Tibial nerve (tissue), 4 donors: ENCODE data around the gene C3orf33. TPM values are rescaled to one million over a fixed set of nuclear protein-coding genes. Genes with fewer than 3 reads are reported as not detected.

Experiments
- DNase-seq, 2 donors: peaks; one replicate each; pipeline ENCODE4 v3.0.0-alpha.2; 2019; ENCODE audit warnings: low spot score in 2 of 2
- H3K27ac ChIP-seq, 4 donors: fragments of 200-600 bp; sonication (generic) in 3 of 4; one replicate each; pipeline ENCODE4 v1.5.1; 2017 to 2019; ENCODE audit warnings: mild to moderate bottlenecking in 1 of 4
- H3K27me3 ChIP-seq, 2 donors: fragments of 200-600 bp; sonication (generic) in 1 of 2; one replicate each; pipeline versions ENCODE4 v1.5.1 to v1.6.0; 2017 to 2019
- H3K36me3 ChIP-seq, 3 donors: fragments of 200-600 bp; sonication (generic); one replicate each; pipeline ENCODE4 v1.5.1; 2018 to 2019
- H3K4me1 ChIP-seq, 4 donors: fragments of 200-600 bp; sonication (generic) in 3 of 4; one replicate each; pipeline ENCODE4 v1.5.1; 2017 to 2019
- H3K4me3 ChIP-seq, 4 donors: fragments of 200-600 bp; sonication (generic) in 3 of 4; one replicate each; pipeline ENCODE4 v1.5.1; 2017 to 2019; ENCODE audit warnings: mild to moderate bottlenecking in 1 of 4, moderate library complexity in 1 of 4
- H3K9me3 ChIP-seq, 4 donors: fragments of 200-600 bp; sonication (generic) in 3 of 4; one replicate each; pipeline ENCODE4 v1.5.1; 2017 to 2019
- CTCF ChIP-seq, 5 experiments: fragments of 200-600 bp in 3 of 5; fragments of 450-650 bp in 2 of 5; sonication (generic) in 3 of 5; IDR thresholded peaks; one replicate each; pipeline ENCODE4 v1.5.1; 2016 to 2019; ENCODE audit warnings: antibody characterized with exemption in 5 of 5, mild to moderate bottlenecking in 3 of 5, moderate library complexity in 2 of 5
- EP300 ChIP-seq, 2 donors: sonication (generic); formaldehyde crosslinking; IDR thresholded peaks; one replicate each; pipeline ENCODE4 v1.6.1; 2017; ENCODE audit warnings: antibody characterized with exemption in 2 of 2, mild to moderate bottlenecking in 1 of 2
- POLR2A ChIP-seq, 2 donors: fragments of 450-650 bp; IDR thresholded peaks; one replicate each; pipeline ENCODE4 v1.6.1; 2017; ENCODE audit warnings: antibody characterized with exemption in 2 of 2, mild to moderate bottlenecking in 2 of 2, moderate library complexity in 2 of 2
- WGBS, 2 donors: methylation state at CpG; one replicate each; pipeline ENCODE4 v1.1.5; 2018; 5-methylcytosine and 5-hydroxymethylcytosine counted together
- total RNA-seq, 4 donors: library from RNA; depleted of rRNA; stranded (reverse); fragments of >200 nt; gene quantifications; one replicate each; pipeline ENCODE4 v1.1.0, GENCODE V29; 2016

The C3orf33 gene
- total RNA-seq, 4 donors from 2014 or later, result 1.4 to 5.9 (median 3.4) TPM

GRCh38 chr3:155792532-155792931 lies 13.5 kb downstream of the C3orf33 start:
- DNase-seq, result no peak
- no peak for TF ChIP-seq POLR2A (IDR thresholded peaks at IDR 0.05)
- TF ChIP-seq CTCF (IDR thresholded peaks at IDR 0.05), result no peak
- no peak for TF ChIP-seq EP300 (IDR thresholded peaks at IDR 0.05)
- peaks cover 0 to 15% (median 0%) of the 10 kb centered on the region in 4 donors for H3K9me3 ChIP-seq
- H3K4me1 ChIP-seq, result no peaks in the 10 kb centered on the region
- no peak overlapping the region for H3K4me3 ChIP-seq
- no peaks in the 10 kb centered on the region for H3K27me3 ChIP-seq
- no peak overlapping the region for H3K27ac ChIP-seq
- H3K36me3 ChIP-seq, result peaks cover 0 to 69% (median 0%) of the 10 kb centered on the region in 3 donors
- WGBS, 2 donors, result 96 to 100% methylated on average over 1 of the region's 1 CpG

- TF ChIP-seq CTCF (IDR thresholded peaks at IDR 0.05), result no peak
- TF ChIP-seq POLR2A (IDR thresholded peaks at IDR 0.05), result no peak
- TF ChIP-seq EP300 (IDR thresholded peaks at IDR 0.05), result no peak
- Histone ChIP-seq H3K9me3 (peaks cover 0 to 9% (median 0%) of the 10 kb centered on the region in 4 donors), H3K4me1 (no peaks in the 10 kb centered on the region), H3K4me3 (no peak overlapping the region), H3K27ac (no peak overlapping the region), H3K27me3 (no peaks in the 10 kb centered on the region), H3K36me3 (peaks cover 0 to 57% (median 0%) of the 10 kb centered on the region in 3 donors)
- 96 to 97% methylated on average over 2 of the region's 2 CpGs for WGBS, 2 donors
- DNase-seq, result no peak
These were observed 14.9 kb downstream of the C3orf33 start for GRCh38 chr3:155791190-155791589.

GRCh38 chr3:155790272-155790925 lies 15.7 kb downstream of the C3orf33 start:
- no peak for DNase-seq
- Histone ChIP-seq H3K9me3 (peaks cover 0 to 9% (median 0%) of the 10 kb centered on the region in 4 donors), H3K4me3 (no peak overlapping the region), H3K36me3 (peaks cover 0 to 49% (median 0%) of the 10 kb centered on the region in 3 donors), H3K27me3 (no peaks in the 10 kb centered on the region), H3K4me1 (no peaks in the 10 kb centered on the region), H3K27ac (no peak overlapping the region)
- TF ChIP-seq EP300 (IDR thresholded peaks at IDR 0.05) (no peak), CTCF (IDR thresholded peaks at IDR 0.05) (no peak), POLR2A (IDR thresholded peaks at IDR 0.05) (no peak)
- WGBS, 2 donors, result 73 to 80% methylated on average over 4 of the region's 4 CpGs

- TF ChIP-seq CTCF (IDR thresholded peaks at IDR 0.05), result no peak
- no peak for TF ChIP-seq EP300 (IDR thresholded peaks at IDR 0.05)
- TF ChIP-seq POLR2A (IDR thresholded peaks at IDR 0.05), result no peak
- Histone ChIP-seq H3K27me3 (no peaks in the 10 kb centered on the region), H3K4me3 (no peak overlapping the region), H3K4me1 (no peaks in the 10 kb centered on the region), H3K27ac (no peak overlapping the region), H3K9me3 (peaks cover 0 to 21% (median 3%) of the 10 kb centered on the region in 4 donors), H3K36me3 (peaks cover 0 to 43% (median 0%) of the 10 kb centered on the region in 3 donors)
- no peak for DNase-seq
These were observed 20.3 kb downstream of the C3orf33 start for GRCh38 chr3:155785662-155786295.

- TF ChIP-seq EP300 (IDR thresholded peaks at IDR 0.05), result no peak
- TF ChIP-seq POLR2A (IDR thresholded peaks at IDR 0.05), result no peak
- no peak for TF ChIP-seq CTCF (IDR thresholded peaks at IDR 0.05)
- Histone ChIP-seq H3K36me3 (peaks cover 0 to 51% (median 0%) of the 10 kb centered on the region in 3 donors), H3K27me3 (no peaks in the 10 kb centered on the region), H3K9me3 (peaks cover 0 to 21% (median 3%) of the 10 kb centered on the region in 4 donors), H3K27ac (no peak overlapping the region), H3K4me1 (no peaks in the 10 kb centered on the region), H3K4me3 (no peak overlapping the region)
- DNase-seq, result no peak
- 96 to 100% methylated on average over 1 of the region's 1 CpG for WGBS, 2 donors
These were observed 23.6 kb downstream of the C3orf33 start for GRCh38 chr3:155782390-155782953.
